ENCODE results near the gene KATNBL1. TPM values are rescaled to one million over a fixed set of nuclear protein-coding genes. Genes with fewer than 3 reads are reported as not detected.
A peak's percentile ranks its signal among the peaks of the same experiment; 100 is the strongest.

KATNBL1 gene
- total and polyA plus RNA-seq, 5 donors from 2014 or later, result 25.3 to 36.3 (median 26.7) TPM

GRCh38 chr15:34242331-34242710 lies 32.4 kb upstream of the KATNBL1 start:
- Histone ChIP-seq H3K27me3 (ENCODE audit: control insufficient read depth, insufficient read depth, low read length) (no peaks in the 10 kb centered on the region), H3K4me3 (ENCODE audit: low read depth, low read length) (no peak overlapping the region), H3K36me3 (ENCODE audit: control insufficient read depth, insufficient read depth, low read length) (peaks cover 83% of the 10 kb centered on the region), H3K9me3 (ENCODE audit: control insufficient read depth in 2 of 2, low read length in 2 of 2) (no peaks in the 10 kb centered on the region), H3K27ac (ENCODE audit: insufficient read depth, low read length, poor library complexity, severe bottlenecking) (no peak overlapping the region), H3K4me1 (ENCODE audit: control insufficient read depth, insufficient read depth, low read length, poor library complexity, severe bottlenecking) (no peaks in the 10 kb centered on the region)
- no peak for ATAC-seq (ENCODE audit: low read depth in 2 of 2)
- no peak overlapping the region for H3K27ac Mint-ChIP-seq
- no peaks in the 10 kb centered on the region for H3K9me3 Mint-ChIP-seq
- no peak overlapping the region for H3K4me3 Mint-ChIP-seq
- peaks cover 41% of the 10 kb centered on the region for H3K36me3 Mint-ChIP-seq
- H3K4me1 Mint-ChIP-seq, result peaks cover 5 to 10% (median 5%) of the 10 kb centered on the region in 4 donors
- no peak for DNase-seq
- H3K27me3 Mint-ChIP-seq, result no peaks in the 10 kb centered on the region

- Histone ChIP-seq H3K4me1 (ENCODE audit: control insufficient read depth, insufficient read depth, low read length, poor library complexity, severe bottlenecking) (no peaks in the 10 kb centered on the region), H3K27me3 (ENCODE audit: control insufficient read depth, insufficient read depth, low read length) (no peaks in the 10 kb centered on the region), H3K27ac (ENCODE audit: insufficient read depth, low read length, poor library complexity, severe bottlenecking) (peak overlapping the region; percentile 51), H3K36me3 (ENCODE audit: control insufficient read depth, insufficient read depth, low read length) (peaks cover 85% of the 10 kb centered on the region), H3K9me3 (ENCODE audit: control insufficient read depth in 2 of 2, low read length in 2 of 2) (no peaks in the 10 kb centered on the region), H3K4me3 (ENCODE audit: low read depth, low read length) (no peak overlapping the region)
- Mint-ChIP-seq H3K4me1 (peaks cover 5 to 10% (median 5%) of the 10 kb centered on the region in 4 donors), H3K27ac (no peak overlapping the region), H3K36me3 (peaks cover 42% of the 10 kb centered on the region), H3K9me3 (no peaks in the 10 kb centered on the region), H3K27me3 (no peaks in the 10 kb centered on the region), H3K4me3 (no peak overlapping the region)
- ATAC-seq (ENCODE audit: low read depth in 2 of 2), result peak; percentile 74 to 87
- DNase-seq, result peak; percentile 14 to 76 (median 62)
Measured at GRCh38 chr15:34241376-34242330, 31.8 kb upstream of the KATNBL1 start.

GRCh38 chr15:34240537-34240936 lies 30.6 kb upstream of the KATNBL1 start:
- ATAC-seq (ENCODE audit: low read depth in 2 of 2), result no peak

DNA sequence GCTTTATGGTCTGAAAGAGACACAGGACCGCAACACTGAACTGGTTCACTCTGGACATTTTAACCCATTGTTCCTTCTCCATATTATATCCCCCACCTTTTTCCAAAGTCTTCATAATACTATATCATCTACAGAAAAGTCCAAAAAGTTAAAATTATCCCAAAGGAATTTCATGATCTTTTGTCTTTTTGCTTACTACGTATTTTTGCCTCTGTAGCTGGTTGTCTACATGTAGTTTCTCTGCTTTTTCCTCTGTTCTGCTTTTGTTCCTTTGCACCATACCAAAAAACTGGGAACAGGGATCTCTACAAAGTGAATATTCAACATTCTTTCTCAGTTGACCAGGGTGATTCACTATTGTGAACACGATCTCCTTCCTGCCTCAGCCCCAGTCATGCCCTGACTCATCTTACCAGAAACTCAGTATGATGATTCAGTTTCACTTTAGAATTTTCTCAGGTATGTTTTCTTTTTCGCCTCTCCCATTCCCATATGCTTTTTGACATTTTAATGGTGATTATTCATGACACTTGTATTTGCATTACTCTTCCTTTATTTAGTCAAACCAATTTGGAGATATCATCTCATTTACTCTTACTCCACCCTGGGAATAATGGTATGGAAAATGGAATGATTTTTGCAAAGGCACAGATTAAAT lies 29.4 kb upstream of the KATNBL1 start:
- H3K4me1 ChIP-seq (ENCODE audit: control insufficient read depth, insufficient read depth, low read length, poor library complexity, severe bottlenecking), result no peaks in the 10 kb centered on the region
- peaks cover 45% of the 10 kb centered on the region for H3K36me3 Mint-ChIP-seq
- no peaks in the 10 kb centered on the region for H3K9me3 ChIP-seq (ENCODE audit: control insufficient read depth in 2 of 2, low read length in 2 of 2)
- no peak overlapping the region for H3K4me3 ChIP-seq (ENCODE audit: low read depth, low read length)
- H3K27me3 Mint-ChIP-seq, result no peaks in the 10 kb centered on the region
- peak overlapping the region in 2 of 3 donors; percentile 34 to 84 for H3K27ac Mint-ChIP-seq
- H3K36me3 ChIP-seq (ENCODE audit: control insufficient read depth, insufficient read depth, low read length), result peaks cover 84% of the 10 kb centered on the region
- no peak overlapping the region for H3K27ac ChIP-seq (ENCODE audit: insufficient read depth, low read length, poor library complexity, severe bottlenecking)
- no peaks in the 10 kb centered on the region for H3K27me3 ChIP-seq (ENCODE audit: control insufficient read depth, insufficient read depth, low read length)
- peak in 1 of 3 donors; percentile 44 for DNase-seq
- peaks cover 5 to 10% (median 5%) of the 10 kb centered on the region in 4 donors for H3K4me1 Mint-ChIP-seq
- H3K9me3 Mint-ChIP-seq, result no peaks in the 10 kb centered on the region
- H3K4me3 Mint-ChIP-seq, result no peak overlapping the region
- peak; percentile 38 to 62 for ATAC-seq (ENCODE audit: low read depth in 2 of 2)

More at GRCh38 chr15:34240537-34240936, 30.6 kb upstream of the KATNBL1 start:
- Histone ChIP-seq H3K36me3 (ENCODE audit: control insufficient read depth, insufficient read depth, low read length) (peaks cover 86% of the 10 kb centered on the region), H3K4me1 (ENCODE audit: control insufficient read depth, insufficient read depth, low read length, poor library complexity, severe bottlenecking) (no peaks in the 10 kb centered on the region), H3K27ac (ENCODE audit: insufficient read depth, low read length, poor library complexity, severe bottlenecking) (peak overlapping the region; percentile 18), H3K4me3 (ENCODE audit: low read depth, low read length) (no peak overlapping the region), H3K27me3 (ENCODE audit: control insufficient read depth, insufficient read depth, low read length) (no peaks in the 10 kb centered on the region), H3K9me3 (ENCODE audit: control insufficient read depth in 2 of 2, low read length in 2 of 2) (no peaks in the 10 kb centered on the region)
- Mint-ChIP-seq H3K27me3 (no peaks in the 10 kb centered on the region), H3K36me3 (peaks cover 50% of the 10 kb centered on the region), H3K4me3 (no peak overlapping the region), H3K27ac (no peak overlapping the region), H3K4me1 (peaks cover 5 to 10% (median 5%) of the 10 kb centered on the region in 4 donors), H3K9me3 (no peaks in the 10 kb centered on the region)
- DNase-seq, result no peak

GRCh38 chr15:34233614-34234013 lies 23.7 kb upstream of the KATNBL1 start:
- Histone ChIP-seq H3K4me1 (ENCODE audit: control insufficient read depth, insufficient read depth, low read length, poor library complexity, severe bottlenecking) (no peaks in the 10 kb centered on the region), H3K27ac (ENCODE audit: insufficient read depth, low read length, poor library complexity, severe bottlenecking) (no peak overlapping the region), H3K9me3 (ENCODE audit: control insufficient read depth in 2 of 2, low read length in 2 of 2) (no peaks in the 10 kb centered on the region), H3K27me3 (ENCODE audit: control insufficient read depth, insufficient read depth, low read length) (no peaks in the 10 kb centered on the region), H3K4me3 (ENCODE audit: low read depth, low read length) (no peak overlapping the region), H3K36me3 (ENCODE audit: control insufficient read depth, insufficient read depth, low read length) (peaks cover 86% of the 10 kb centered on the region)
- H3K4me3 Mint-ChIP-seq, result no peak overlapping the region
- peak overlapping the region in 1 of 3 donors; percentile 79 for H3K27ac Mint-ChIP-seq
- no peaks in the 10 kb centered on the region for H3K9me3 Mint-ChIP-seq
- H3K27me3 Mint-ChIP-seq, result no peaks in the 10 kb centered on the region
- ATAC-seq (ENCODE audit: low read depth in 2 of 2) (no peak), DNase-seq (no peak)
- H3K4me1 Mint-ChIP-seq, result no peaks in the 10 kb centered on the region
- H3K36me3 Mint-ChIP-seq, result peaks cover 41% of the 10 kb centered on the region

DNA sequence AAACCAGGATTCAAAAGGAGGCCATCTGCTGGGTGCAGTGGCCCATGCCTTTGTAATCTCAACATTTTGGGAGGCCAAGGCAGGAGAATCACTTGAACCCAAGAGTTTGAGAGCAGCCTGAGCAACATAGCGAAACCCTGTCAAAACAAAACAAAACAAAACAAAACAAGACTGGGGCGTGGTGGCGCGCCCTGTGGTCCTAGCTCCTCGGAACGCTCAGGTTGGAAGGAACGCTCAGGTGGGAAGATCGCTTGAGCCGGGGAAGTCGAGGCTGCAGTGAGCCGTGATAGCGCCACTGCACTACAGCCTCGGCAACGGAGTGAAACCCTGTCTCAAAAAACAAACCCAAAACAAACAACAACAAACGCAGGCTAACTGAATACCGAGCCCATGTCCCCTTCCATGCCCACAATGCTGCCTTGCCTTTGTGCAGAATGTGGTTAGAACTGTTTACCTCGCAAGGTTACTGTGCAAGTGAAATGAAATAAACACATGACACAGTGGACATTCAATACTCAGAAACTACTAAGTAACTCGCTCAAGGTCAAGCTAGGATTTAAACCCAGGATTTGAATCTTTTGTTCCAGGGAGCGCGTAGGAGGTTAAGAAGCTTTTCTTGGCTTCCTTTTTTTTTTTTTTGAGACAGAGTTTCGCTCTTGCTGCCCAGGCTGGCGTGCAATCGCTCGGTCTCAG lies 14.2 kb upstream of the KATNBL1 start:
- peaks cover 24% of the 10 kb centered on the region for H3K36me3 Mint-ChIP-seq
- Histone ChIP-seq H3K9me3 (ENCODE audit: control insufficient read depth in 2 of 2, low read length in 2 of 2) (no peaks in the 10 kb centered on the region), H3K27ac (ENCODE audit: insufficient read depth, low read length, poor library complexity, severe bottlenecking) (peak overlapping the region; percentile 88), H3K4me1 (ENCODE audit: control insufficient read depth, insufficient read depth, low read length, poor library complexity, severe bottlenecking) (peaks cover 10% of the 10 kb centered on the region), H3K27me3 (ENCODE audit: control insufficient read depth, insufficient read depth, low read length) (no peaks in the 10 kb centered on the region), H3K4me3 (ENCODE audit: low read depth, low read length) (peak overlapping the region; percentile 95), H3K36me3 (ENCODE audit: control insufficient read depth, insufficient read depth, low read length) (peaks cover 18% of the 10 kb centered on the region)
- peak overlapping the region; percentile 91 to 99 (median 96) for H3K4me3 Mint-ChIP-seq
- H3K9me3 Mint-ChIP-seq, result peaks cover 0 to 2% (median 0%) of the 10 kb centered on the region in 7 donors
- peak overlapping the region; percentile 97 to 100 (median 98) for H3K27ac Mint-ChIP-seq
- H3K4me1 Mint-ChIP-seq, result peaks cover 22 to 38% (median 28%) of the 10 kb centered on the region in 4 donors
- ATAC-seq (ENCODE audit: low read depth in 2 of 2), result no peak
- DNase-seq, result peak in 1 of 3 donors; percentile 23
- peaks cover 14% of the 10 kb centered on the region for H3K27me3 Mint-ChIP-seq

- no peaks in the 10 kb centered on the region for H3K4me1 ChIP-seq (ENCODE audit: control insufficient read depth, insufficient read depth, low read length, poor library complexity, severe bottlenecking)
- Mint-ChIP-seq H3K27me3 (peaks cover 18% of the 10 kb centered on the region), H3K4me1 (peaks cover 0 to 3% (median 0%) of the 10 kb centered on the region in 4 donors), H3K27ac (no peak overlapping the region), H3K9me3 (no peaks in the 10 kb centered on the region), H3K4me3 (no peak overlapping the region), H3K36me3 (no peaks in the 10 kb centered on the region)
- no peak for DNase-seq
- no peaks in the 10 kb centered on the region for H3K36me3 ChIP-seq (ENCODE audit: control insufficient read depth, insufficient read depth, low read length)
- no peak overlapping the region for H3K4me3 ChIP-seq (ENCODE audit: low read depth, low read length)
- ATAC-seq (ENCODE audit: low read depth in 2 of 2), result no peak
- peaks cover 3% of the 10 kb centered on the region for H3K27me3 ChIP-seq (ENCODE audit: control insufficient read depth, insufficient read depth, low read length)
- no peaks in the 10 kb centered on the region for H3K9me3 ChIP-seq (ENCODE audit: control insufficient read depth in 2 of 2, low read length in 2 of 2)
- no peak overlapping the region for H3K27ac ChIP-seq (ENCODE audit: insufficient read depth, low read length, poor library complexity, severe bottlenecking)
Measured at GRCh38 chr15:34217587-34218225, 7.8 kb upstream of the KATNBL1 start.
